ENCODE results near the gene NSMCE1.

The NSMCE1 gene

DNA sequence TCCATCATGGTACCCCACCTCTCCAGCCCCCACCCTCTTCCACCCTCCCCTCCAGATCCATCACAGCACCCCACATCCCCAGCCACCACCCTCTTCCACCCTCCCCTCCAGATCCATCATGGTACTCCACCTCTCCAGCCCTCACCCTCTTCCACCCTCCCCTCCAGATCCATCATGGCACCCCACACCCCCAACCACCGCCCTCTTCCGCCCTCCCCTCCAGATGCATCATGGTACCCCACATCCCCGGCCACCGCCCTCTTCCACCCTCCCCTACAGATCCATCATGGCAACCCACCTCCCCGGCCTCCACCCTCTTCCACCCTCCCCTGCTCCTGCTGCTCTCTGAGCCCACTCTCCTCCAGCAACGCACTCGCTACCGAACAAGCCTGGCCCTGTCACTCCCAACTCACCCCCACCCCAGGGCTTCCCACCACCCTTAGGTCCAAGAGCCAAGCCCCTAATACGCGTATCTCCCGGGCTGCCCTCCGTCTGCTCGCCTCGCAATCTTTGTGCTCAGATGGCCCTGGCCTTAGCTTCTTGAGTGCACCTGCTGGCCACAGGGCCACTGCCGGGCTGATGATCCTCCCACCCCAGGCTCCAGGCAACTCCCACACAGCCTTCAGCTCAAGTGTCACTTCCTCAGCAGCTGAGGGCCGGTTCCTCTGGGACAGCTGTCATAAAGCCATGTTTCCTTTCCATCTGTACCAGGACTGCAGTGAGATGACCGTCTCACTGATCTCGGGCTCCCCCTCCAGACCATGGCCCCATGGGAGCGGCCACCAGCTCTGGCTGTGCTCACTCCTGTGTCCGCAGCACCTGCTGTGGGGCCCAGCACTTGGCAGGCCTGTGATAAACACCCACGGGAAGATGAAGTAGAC lies 39.7 kb downstream of the NSMCE1 start:
- peak; percentile 60 for DNase-seq

DNA sequence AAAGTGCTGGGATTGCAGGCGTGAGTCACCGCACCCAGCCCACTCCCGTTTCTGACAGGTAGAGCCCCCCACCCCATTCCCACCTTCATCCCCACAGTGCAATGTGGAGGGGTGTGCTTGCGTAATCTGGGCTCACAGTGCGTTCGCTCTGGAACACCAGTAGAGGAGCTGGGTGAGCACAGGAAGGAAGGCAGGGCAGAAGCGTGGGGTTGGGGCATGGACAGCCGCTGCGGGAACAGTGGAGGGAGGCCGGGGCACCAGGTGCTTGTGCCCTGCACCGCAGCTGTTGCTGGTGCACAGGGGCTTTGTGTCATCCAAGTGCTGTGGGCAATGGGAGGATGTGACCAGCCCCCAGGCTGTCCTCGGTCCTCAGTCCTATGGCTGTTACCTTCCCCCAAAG lies 40.5 kb downstream of the NSMCE1 start:
- no peak for DNase-seq

DNA sequence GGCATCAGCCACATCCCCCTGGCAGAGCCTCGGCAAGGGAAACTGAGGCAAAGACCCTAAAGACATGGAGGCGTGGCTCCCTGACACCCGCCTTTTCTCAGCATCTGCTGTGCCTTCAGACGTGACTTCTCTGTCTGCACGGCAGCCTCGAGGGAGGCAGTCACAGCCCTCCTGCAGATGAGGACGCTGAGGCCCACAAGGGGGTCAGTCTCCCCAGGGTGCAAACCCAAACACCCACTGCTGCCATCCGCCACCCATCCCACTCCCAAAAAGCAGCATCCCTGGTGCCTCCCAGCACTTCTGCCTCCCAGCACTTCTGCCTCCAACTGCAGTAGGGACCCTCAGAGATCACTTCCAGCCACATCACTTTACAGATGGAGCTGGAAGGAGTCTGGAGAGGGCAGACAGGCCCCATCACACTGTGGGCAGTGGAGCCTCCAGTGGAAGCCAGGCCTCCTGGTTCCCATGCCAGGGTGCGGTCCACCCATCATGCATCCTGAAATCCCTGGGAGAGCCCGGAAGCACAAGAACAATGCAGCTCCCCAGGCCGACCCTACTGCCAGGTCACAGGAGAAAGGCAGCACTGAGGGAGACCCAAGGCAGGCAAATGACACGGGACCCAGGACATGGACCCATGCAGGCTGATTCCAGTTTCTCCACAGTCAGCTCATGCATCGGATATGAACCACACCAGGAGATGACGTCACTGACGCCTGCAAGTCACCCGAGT lies 41.4 kb downstream of the NSMCE1 start:
- DNase-seq: no peak

DNA sequence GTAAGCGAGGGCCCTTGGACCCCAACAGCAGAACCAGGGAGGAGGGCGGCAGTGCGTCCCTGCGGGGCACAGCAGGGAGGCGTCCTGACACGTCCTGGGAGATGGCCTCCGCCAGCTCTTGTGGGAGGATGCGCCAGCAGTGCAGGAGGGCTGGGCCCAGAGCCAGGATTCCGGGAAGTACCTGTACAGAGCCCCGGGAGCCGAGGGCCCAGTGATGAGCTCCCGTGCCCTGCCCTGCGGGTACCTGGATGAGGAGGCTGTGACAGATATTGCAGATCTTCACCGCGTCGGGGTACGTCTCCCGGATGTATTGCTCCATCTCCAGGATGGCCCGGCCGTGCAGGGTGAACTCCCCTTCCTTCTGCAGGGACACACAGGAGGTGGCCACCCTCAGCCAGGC lies 42.1 kb downstream of the NSMCE1 start:
- no peak for DNase-seq

DNA sequence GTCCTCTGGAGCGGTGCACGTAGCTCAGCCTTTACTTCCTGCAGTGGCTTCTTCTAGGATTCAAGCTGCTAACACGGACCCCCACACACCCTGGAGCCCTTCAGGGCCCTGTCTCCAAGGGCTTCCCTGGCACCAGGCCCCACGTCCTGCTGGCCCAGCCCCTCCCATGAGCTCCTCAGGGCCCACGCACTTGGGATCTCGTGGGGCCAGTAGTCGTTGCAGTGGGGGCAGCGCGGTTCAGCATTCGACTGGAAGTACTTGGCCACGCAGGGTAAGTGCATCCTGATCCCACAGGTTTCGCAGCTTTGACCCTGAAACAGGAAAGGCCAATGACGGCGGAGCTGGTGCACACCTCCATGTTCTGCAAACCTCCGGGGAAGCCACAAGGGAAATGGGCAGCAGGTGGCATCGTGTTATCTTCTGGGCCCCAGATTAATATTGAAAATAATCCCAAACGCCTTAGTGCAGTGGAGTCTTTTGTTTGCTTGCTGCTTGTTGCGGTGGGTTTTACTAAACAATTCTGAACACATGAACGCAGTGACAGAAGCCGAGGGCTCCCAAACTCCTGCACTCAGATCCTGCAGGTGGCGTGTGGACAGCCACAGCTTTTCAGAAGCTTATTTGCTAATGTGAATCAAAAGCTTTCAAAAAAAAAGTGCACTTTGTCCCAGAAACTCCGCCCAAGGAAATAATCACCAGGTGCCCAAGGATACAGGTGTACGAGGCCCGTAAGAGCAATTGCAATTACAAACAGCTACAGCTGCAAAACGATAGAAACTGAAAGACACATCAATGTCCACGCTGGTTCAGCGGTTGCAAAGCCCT lies 42.8 kb downstream of the NSMCE1 start:
- DNase-seq: no peak

DNA sequence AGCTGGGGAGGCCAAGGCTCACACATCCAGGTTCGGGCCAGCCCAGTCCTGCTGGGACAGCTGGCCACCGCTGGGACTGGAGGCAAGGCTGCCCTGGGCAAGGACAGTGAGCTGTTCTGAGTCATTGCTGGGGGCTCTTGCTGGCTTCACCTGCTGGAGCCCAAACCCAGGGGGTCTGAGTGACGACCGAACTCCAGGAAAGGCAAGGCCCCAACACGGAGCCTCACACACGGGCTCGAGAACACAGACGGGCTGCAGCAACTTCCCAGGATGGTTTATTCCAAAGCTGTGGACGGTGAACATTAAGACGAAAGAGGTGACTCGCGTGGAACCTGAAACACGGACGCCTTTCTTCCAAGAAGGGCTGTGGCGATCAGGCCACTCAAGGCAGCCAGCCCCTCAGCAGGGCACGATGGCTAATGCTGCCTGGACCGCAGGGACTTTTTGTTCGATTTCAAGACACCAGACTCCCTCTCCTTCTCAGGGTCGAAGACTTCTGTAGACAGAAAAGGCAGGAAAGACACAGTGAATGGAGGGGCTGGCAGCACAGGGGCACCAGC lies 43.8 kb downstream of the NSMCE1 start:
- no peak for DNase-seq

- no peak for DNase-seq
Measured at GRCh38 chr16:27224271-27224737, 44.3 kb downstream of the NSMCE1 start.

GRCh38 chr16:27223701-27224100 lies 44.9 kb downstream of the NSMCE1 start:
- DNase-seq: no peak

DNA sequence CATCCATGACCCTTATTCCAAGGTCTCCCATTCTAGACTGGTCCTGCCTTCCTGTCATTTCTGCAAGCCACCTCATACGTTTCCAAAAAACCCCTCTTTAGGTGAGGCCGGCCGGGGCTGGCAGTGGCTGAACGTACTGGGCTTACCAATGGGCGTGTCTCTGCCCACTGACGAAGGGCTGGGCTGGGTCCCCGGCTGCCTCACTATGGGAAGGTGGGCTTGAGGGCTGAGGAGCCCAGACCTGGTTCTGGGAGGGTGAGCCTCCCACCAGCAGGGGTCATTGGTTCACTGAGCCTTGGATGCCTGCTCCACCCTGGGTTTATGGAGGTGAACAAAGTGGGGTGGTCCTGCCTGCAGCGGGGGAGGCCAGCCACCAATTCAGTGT lies 45.4 kb downstream of the NSMCE1 start:
- no peak for DNase-seq

GRCh38 chr16:27222249-27223225 lies 46.0 kb downstream of the NSMCE1 start:
- DNase-seq: peak; percentile 77

DNA sequence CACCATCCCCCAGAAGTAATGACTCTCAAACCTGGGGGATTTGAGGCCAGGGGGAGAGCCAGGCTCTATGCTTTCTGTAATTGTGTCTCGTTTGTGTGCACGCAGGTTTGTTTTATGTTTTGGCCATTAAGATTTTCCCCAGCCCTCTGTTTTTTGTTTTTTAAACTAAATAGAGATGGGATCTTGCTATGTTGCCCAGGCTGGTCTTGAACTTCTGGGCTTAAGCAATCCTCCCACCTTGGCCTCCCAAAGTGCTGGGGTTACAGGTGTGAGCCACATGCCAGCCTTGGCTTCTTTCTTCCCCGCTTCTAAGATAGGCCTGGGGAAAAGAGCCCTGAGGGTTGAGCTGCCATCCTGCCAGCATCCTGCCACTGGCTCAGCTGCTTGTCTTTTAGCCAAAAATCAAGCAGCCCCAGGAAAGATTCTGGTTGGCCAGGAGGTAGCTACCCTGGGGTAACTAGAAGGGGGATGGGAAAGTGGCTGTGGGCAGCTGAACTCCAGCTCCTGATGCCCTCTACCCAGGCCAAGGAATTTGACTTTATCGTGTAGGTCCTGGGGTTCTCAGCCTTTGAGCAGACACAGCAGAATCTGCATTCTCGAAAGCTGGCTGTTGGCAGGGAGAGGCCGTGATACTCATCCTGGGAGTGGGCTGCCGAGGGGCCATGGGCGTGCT lies 46.9 kb downstream of the NSMCE1 start:
- DNase-seq: no peak

DNA sequence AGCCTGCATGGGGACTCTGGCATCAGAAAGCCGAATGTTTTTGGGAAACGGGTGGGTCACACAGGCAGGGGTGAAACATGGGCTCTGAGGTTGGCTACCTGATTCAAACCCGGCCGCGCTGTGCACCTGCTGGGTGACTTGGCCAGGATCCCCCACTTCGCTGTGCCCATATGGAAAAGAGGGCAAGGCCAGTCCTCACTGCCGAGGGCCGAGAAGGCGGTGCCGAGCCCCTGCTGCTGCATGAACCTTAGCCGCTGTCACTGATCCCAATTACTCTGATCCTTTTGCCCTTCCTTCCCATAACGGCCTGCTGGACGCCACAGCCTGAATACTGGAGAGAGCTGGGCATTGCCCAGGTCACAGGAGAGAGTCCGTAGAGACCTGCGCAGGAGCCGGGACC lies 47.6 kb downstream of the NSMCE1 start:
- DNase-seq: no peak

- DNase-seq: no peak
Measured at GRCh38 chr16:27220527-27220926, 48.0 kb downstream of the NSMCE1 start.

DNA sequence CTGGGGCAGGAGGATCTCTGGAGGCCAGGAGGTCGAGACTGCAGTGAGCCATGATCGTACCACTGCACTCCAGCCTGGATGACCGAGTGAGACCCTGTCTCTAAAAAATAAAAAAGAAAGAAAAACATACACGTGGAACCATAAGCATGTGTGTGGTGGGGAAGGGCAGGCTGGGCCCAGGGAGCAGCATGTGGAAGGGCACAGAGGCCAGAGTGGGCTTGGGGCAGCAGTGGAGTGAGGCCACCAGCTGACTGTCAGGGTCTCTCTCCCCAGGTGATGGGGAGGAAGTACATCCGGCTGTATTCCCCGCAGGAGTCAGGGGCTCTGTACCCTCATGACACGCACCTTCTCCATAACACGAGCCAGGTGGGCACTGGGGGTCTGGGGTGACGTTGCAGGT lies 48.5 kb downstream of the NSMCE1 start:
- DNase-seq: no peak

GRCh38 chr16:27219161-27219560 lies 49.4 kb downstream of the NSMCE1 start:
- DNase-seq: no peak

- DNase-seq: no peak
Measured at GRCh38 chr16:27218756-27219155, 49.8 kb downstream of the NSMCE1 start.

DNA sequence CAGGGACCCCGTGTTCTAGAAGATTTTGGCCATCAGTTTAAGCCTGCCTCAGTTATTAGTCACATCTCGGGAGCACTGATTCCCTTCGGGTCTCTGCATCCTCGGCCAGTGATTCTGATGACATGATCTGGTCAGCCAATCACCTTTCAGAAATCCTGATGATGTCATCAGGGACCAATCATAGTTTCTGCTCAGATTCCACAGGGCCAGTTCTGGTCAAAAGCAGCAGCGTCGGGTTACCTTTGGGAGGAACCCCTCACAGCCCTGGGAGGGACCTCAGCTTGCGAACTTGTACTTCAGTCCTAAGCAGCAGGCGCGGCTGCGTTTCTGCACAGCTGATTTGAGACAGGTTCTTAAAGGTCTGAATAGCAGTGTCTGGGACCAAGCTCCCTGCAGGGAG lies 51.3 kb downstream of the NSMCE1 start:
- DNase-seq: no peak

GRCh38 chr16:27216297-27216885 lies 52.2 kb downstream of the NSMCE1 start:
- DNase-seq: no peak

- DNase-seq: no peak
Measured at GRCh38 chr16:27215660-27216059, 52.9 kb downstream of the NSMCE1 start.

- no peak for DNase-seq
Measured at GRCh38 chr16:27214084-27214961, 54.2 kb downstream of the NSMCE1 start.

Measured in NCI-H524 treated with DMSO at 0.1 percent for 48 hours (cell line).